Measurements from ENCODE around the gene USF1.

Gene USF1
- total RNA-seq, result 60.9 to 76.6 (median 65.6) reads per million in 4 donors

- peak; percentile 83 to 96 (median 86) for DNase-seq
Observed at GRCh38 chr1:161045736-161046604, at the start of gene USF1. TSS of gene USF1 (minus strand) at chr1:161045977. CDS start at chr1:161043275, 2,702 bp downstream.

- DNase-seq, result no peak
Observed at GRCh38 chr1:161095230-161095629, 49.5 kb upstream of the USF1 start.

- DNase-seq, result no peak
Observed at GRCh38 chr1:161094481-161094880, 48.7 kb upstream of the USF1 start.

GRCh38 chr1:161092621-161093028 lies 46.8 kb upstream of the USF1 start:
- peak in 1 of 5 donors; percentile 14 for DNase-seq

- no peak for DNase-seq
Observed at GRCh38 chr1:161091796-161092507, 46.2 kb upstream of the USF1 start.

- DNase-seq, result no peak
Observed at GRCh38 chr1:161091093-161091492, 45.3 kb upstream of the USF1 start.

- DNase-seq, result no peak
Observed at GRCh38 chr1:161090617-161091016, 44.8 kb upstream of the USF1 start.

GRCh38 chr1:161089938-161090337 lies 44.2 kb upstream of the USF1 start:
- DNase-seq, result no peak

GRCh38 chr1:161089251-161089924 lies 43.6 kb upstream of the USF1 start, which contains the start of gene NECTIN4:
TSS of gene NECTIN4 (minus strand) at chr1:161089558. CDS start at chr1:161089296, 262 bp downstream.
- no peak for DNase-seq

- no peak for DNase-seq
Observed at GRCh38 chr1:161088587-161089110, 42.9 kb upstream of the USF1 start.

- DNase-seq, result no peak
Observed at GRCh38 chr1:161086457-161086856, 40.7 kb upstream of the USF1 start.

GRCh38 chr1:161085165-161085564 lies 39.4 kb upstream of the USF1 start:
- no peak for DNase-seq

GRCh38 chr1:161084597-161084988 lies 38.8 kb upstream of the USF1 start:
- no peak for DNase-seq

- DNase-seq, result no peak
Observed at GRCh38 chr1:161083748-161084596, 38.2 kb upstream of the USF1 start.

- DNase-seq, result no peak
Observed at GRCh38 chr1:161082996-161083747, 37.4 kb upstream of the USF1 start.

GRCh38 chr1:161082483-161082882 lies 36.7 kb upstream of the USF1 start:
- DNase-seq, result no peak

GRCh38 chr1:161081519-161081918 lies 35.7 kb upstream of the USF1 start:
- no peak for DNase-seq

GRCh38 chr1:161080441-161081405 lies 34.9 kb upstream of the USF1 start:
- DNase-seq, result no peak

- no peak for DNase-seq
Observed at GRCh38 chr1:161079436-161080110, 33.8 kb upstream of the USF1 start.

Data from T-helper 1 cell (primary cell).